GM19193 (cell line): Measurements from ENCODE around the gene RTN4IP1.

Source experiments
- POLR2A ChIP-seq: IDR thresholded peaks from 4 replicates; pipeline ENCODE4 v1.6.1; 2011; ENCODE audit not compliant: insufficient read depth, insufficient read length; ENCODE audit errors: extremely low read depth

The RTN4IP1 gene

DNA sequence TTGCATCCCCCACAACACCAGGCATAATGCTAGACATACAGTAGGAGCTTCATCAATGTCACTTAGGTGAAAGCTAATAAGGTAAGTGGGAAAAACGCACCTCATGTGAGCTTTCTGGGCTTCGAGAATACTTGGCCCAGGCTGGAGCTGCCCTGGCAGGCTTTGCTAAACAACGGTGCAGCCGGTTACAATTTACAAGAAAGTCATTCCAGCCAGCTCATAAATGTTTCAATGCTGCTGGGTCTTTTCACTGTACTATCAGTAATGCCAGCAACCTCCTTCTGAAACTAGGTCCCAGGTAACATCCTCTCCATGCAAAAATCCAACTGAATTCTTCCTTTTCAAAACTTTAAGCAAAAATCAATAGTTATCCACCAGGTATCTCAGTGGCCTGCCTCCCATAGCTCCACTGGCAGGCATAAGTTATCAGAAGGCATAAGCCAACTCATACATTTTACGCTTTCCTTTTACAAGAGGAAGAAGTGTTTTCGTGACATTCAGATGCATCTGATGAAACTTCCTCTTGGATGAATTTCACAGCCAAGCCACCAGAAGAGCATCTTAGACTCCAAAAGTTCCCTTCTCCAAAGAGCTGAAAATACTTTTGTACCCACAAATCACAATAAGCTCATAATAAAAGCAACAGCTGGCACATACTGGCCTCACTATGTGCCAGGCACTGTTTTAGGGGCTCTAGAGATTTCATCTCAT, 56.3 kb downstream of the RTN4IP1 start:
- TF ChIP-seq POLR2A: no peak

DNA sequence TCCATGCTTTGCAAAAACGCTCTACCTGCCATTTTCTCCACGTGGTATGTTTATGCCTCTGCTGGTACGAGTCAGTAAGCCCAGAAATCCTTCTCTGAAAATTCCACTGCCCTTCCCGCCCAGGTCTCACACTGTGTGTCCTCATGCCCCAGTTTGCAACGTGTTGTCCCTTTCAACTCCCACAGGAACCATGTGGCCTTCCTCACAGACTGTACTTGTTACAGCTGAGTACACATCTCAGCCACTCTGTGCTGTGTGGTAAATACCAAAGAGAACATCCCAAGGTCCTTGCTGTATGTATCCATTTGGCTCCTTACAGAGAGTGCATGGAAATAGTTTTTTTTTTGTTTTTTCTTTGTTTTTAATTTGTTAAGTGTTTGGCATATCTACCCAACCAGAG, 56.9 kb downstream of the RTN4IP1 start:
- no peak for TF ChIP-seq POLR2A

DNA sequence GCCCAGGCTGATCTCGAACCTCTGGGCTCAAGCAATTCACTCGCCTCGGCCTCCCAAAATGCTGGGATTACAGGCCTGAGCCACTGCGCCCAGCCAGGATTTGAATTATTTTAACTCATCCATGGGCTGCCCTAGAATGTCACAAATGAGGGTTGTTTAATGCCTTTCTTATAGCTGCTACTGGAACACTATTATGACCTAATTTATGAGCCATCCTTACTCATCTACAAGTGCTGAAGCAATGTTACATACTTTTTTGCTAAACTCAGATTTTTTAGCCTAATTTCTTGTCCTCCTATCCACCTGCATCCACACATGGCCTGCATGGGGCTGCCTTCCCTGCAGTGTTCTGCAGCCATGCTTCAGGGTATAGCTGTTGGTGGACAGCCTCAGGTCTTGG, 59.9 kb downstream of the RTN4IP1 start:
- TF ChIP-seq POLR2A: no peak

DNA sequence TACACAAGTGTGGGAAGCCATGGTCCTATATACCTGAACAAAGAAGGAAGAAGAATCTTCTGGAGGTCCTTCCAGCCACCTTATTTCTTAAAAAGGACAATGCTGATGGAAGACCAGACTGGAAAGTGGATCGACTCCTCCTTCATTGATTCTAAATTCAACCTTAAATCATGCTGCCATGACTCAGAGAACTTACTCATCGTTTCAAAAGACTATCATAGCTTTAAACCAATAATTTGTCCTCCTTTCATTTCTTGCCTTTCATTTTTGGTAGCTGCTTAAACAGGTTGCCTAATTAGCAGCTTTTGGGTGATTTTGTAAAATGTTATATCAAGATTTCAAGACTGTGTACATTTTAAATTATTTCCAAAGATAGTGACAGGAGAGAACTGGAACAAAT, 60.8 kb downstream of the RTN4IP1 start:
- no peak for TF ChIP-seq POLR2A

- TF ChIP-seq POLR2A: no peak
These were observed 64.8 kb downstream of the RTN4IP1 start for GRCh38 chr6:106564476-106564875.

DNA sequence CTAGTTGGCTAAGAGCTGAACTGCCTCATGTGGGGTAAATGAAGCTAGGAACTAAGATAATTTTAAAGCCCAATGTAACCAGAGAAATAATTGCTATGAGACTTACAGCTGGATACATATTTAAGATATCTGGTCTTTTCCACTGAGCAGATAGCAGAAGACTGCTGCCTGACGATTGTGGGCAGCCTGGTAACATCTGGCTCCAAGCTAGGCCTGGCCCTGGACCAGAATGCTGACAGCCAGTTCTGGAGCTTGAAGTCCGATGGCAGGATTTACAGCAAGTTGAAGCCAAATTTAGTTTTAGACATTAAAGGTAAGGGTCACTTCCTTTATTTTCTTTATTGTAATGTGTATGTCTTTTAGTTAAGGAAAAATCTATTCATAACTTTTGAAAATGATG, 65.7 kb downstream of the RTN4IP1 start:
- TF ChIP-seq POLR2A: no peak

DNA sequence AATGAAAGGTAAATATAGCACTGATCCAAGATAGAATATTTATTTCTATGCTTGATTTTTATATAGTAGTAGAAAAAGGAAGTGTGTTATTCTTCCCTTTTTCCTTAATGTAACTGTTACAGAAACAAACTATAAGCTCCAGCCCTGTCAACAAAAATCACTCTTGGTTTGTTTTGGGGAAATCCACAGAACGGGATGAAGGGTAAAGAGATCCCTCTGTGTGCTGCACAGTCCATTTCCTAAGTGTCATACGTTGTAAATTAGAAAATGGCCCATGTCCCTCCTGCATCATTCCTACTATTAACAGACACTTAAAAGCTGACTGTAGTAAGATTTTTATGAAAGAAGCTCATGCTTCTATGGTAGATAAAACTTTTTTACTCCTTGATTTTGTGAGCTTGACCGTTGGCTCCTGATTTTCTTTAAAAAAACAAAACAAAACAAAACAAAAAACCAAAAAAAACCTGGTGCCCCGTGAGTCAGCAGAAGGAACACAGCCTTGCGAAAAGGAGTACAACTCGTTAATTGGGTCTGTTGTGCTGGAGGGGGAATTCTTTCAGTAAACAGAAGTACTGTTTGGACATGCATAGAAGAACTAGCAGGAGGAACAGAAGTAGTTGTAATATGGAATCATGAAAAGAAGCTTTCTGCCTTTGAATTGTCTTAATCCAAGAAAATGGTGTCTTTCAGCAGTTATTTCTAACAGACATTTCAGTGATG, 67.5 kb downstream of the RTN4IP1 start:
- TF ChIP-seq POLR2A: no peak

- TF ChIP-seq POLR2A: no peak
These were observed 68.2 kb downstream of the RTN4IP1 start for GRCh38 chr6:106560996-106561685.

GRCh38 chr6:106558364-106558763, 70.9 kb downstream of the RTN4IP1 start:
- TF ChIP-seq POLR2A: no peak

GRCh38 chr6:106557837-106558236, 71.5 kb downstream of the RTN4IP1 start:
- no peak for TF ChIP-seq POLR2A

- no peak for TF ChIP-seq POLR2A
These were observed 72.8 kb downstream of the RTN4IP1 start for GRCh38 chr6:106556368-106556960.

DNA sequence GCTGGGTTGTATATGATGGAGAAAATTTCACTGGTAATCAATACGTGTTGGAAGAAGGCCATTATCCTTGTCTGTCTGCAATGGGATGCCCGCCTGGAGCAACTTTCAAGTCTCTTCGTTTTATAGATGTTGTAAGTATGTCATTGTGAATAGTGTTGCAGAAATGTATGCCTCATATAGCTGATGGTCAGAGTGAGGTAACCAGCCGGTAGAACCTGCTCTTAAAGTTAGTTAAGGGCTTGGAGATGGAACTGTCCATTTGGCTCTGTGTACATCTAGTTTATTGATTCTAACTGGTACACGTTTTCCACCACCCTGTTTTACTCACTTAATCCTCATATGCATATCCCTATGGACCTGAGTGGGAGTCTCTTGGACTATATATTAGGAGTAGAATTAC, 73.5 kb downstream of the RTN4IP1 start:
- no peak for TF ChIP-seq POLR2A

DNA sequence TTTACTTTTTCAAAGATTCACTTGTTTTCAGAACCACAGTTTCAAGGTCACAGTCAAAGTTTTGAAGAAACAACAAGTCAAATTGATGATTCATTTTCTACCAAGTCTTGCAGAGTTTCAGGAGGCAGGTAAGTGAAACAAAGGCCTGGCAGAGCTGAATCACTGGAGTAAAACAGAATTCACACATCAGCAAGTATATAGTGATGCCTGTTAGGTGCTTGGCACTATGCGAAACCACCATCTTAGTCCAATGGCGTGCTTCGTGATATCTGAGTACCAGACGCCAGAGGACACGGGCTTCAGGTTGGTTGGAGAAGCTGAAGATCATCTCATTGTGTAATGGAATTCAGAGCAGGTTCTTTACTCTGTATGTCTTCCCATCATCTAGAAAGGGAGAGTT, 75.9 kb downstream of the RTN4IP1 start:
- TF ChIP-seq POLR2A: no peak

GRCh38 chr6:106551155-106551554, 78.1 kb downstream of the RTN4IP1 start:
- no peak for TF ChIP-seq POLR2A

DNA sequence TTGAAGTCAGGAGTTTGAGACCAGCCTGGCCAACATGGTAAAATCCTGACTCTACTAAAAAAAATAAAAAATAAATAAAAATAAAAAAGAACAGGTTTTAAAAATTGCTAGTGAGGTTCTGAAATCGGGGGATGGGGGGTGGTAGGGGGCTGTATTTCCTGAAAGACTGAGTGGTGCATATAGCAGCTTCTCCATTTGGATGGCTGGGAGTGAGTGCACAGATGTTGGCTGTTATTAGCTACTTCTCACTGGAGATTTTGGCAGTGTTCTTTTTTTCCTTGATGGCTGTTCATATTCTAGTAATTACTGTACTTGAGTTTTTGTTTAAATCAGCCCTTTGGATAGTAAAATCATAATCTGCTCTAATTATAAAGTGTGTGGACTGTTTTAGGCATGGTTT, 79.8 kb downstream of the RTN4IP1 start:
- TF ChIP-seq POLR2A: no peak
